ENCODE data around the gene FXR1.
A peak's percentile ranks its signal among the peaks of the same experiment; 100 is the strongest.
"Not testable (repeated sequence)": the region's sequence is repeated elsewhere in the genome, so short reads cannot be mapped to it uniquely, and the experiment has no call there.

The FXR1 gene

DNA sequence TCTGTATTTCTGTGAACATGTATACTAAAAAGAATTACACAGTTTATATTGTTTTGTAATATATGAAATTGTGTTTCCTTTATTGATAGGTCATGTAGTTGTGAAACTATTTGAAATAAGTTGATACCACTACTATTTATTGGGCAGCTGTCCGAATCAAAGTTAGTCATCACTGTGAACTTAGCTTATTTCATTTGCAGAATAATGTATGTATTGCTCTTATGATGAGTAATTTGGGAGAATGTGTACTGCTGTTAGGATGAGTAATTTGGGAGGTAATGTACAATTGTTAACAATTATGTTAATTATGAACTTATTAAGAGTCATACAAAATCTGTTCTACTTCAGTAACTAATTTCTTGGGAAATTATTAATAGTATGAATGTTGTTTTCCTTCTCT is 22.2 kb downstream of the FXR1 start:
- no peak for DNase-seq (ENCODE audit: low read depth)

DNA sequence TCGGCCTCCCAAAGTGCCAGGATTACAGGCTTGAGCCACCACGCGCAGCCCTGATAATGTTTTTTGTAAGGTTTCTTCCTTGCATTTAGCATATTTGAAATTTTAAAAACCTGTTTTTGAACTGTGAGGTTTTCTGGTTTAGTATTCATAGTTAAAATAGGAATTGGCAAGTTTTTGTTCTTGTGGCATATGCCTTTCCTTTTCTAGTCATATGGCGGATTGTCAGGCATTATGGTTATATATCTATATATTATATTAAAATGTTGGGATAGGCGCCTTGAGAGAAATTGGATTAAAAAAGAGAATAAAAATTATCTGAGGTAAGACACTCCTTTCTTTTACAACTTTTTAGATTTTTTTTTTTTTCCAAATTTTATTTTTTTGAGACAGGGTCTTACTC is 28.4 kb downstream of the FXR1 start:
- DNase-seq (ENCODE audit: low read depth) = no peak

DNA sequence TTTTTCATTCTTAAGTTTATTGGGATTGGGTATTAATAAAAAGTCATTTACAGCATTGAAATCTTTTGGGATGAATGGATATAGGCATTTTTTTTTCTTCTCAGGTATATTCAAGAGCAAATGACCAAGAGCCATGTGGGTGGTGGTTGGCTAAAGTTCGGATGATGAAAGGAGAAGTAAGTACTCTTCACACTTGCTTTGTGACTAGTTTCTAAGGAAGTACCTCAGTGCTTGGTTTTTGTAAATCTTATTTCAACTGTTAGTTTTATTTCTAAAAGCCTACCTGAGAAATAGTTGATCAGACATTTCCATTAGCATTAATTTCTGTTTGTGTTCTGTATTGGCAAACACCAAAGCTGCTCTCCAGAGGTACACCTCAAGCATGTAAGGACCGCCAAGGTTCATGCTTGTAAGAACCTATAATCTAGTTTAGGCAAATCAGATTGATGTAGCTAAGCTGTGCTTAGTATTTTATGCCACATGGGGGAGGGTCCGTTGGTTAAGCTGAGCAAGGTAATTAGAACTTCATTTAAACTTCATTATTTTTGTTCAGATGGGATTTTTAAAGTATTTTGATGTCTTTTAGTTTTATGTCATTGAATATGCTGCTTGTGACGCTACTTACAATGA is 35.4 kb downstream of the FXR1 start:
- no peak for DNase-seq (ENCODE audit: low read depth)

DNA sequence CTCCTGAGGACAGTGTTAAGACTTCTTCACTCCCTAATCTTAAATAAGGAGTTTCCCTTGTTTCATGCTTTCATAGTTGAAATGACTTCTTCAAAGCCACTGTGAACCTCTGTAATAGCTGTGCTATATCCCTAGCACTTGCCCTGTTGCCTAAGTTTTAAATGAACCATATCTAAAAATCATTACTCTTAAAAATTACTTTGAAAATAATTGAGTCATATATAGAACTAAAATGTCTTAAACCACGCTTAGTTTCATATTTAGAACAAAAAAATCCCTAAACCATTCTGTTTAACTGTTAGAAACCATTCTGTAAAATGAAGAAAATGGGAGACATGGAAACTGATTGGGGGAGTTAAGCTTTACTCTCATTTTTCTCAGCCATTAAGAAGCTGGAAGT is 47.2 kb downstream of the FXR1 start:
- DNase-seq (ENCODE audit: low read depth) = no peak

DNA sequence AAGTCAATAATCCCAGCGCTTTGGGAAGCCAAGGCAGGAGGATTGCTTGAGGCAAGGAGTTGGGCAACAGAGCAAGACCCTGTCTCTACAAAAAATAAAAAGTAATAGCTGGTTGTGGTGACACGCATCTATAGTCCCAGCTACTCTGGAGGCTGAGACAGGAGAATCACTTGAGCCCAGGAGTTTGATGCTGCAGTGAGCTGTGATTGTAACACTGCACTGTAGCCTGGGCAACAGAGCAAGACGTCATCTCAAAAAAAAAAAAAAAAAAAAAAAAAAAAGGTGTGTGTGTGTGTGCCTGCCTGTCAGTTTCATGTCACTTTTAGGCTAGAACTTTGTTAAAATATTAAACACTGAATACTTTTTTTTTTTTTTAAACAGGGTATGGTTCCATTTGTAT is 48.6 kb downstream of the FXR1 start:
- DNase-seq (ENCODE audit: low read depth) = no peak

DNA sequence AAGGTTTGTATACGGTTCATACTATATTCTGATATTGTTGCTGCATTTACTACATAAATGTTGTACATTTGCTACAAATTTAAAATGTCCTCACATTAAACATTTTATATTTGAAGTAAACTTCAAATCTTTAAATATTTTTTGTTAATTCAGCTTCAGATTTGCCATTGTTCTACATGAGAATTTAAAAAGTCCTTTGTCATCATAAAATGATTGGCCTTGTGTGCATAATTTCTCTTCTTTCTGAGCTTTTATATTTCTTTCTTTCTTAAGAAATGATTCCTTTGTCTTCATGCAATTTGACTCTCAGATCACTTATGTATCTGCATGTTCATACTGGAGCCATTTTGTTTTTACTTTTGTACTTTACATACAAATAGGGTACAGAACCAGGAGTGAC is 49.1 kb downstream of the FXR1 start:
- no peak for DNase-seq (ENCODE audit: low read depth)

DNA sequence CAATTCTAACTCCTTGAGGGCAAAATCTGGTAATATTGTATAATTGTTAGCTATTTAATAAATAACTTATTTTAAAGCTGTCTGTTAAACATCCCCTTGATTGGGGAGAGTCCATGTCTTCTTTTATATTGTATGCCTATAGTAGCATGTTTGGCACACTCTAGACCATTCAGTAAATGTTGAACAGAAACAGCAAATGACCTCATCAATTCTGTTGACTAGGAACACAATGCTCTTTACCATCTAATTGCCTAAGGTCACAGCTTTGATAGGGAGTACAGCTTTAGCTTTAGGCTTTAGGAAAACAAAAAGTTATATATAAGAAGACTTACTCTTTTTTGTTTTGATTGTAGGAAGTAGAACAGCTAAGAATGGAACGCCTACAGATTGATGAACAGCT is 50.1 kb downstream of the FXR1 start:
- DNase-seq (ENCODE audit: low read depth) = no peak

DNA sequence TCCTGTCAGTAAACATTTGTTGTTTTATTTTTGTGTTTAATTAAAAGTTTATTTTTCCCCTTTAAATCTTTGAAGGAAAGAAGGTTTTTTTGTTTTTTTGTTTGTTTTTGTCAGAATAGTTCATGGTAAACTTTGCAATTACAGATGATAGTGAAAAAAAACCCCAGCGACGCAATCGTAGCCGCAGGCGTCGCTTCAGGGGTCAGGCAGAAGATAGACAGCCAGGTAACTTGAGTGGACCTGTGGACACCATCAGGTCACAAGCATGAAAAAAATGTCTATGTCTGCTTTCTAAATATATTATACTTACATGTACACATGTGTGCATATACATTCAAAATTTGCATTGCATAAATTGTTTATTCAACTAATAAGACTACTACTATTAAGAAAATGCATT is 58.5 kb downstream of the FXR1 start:
- DNase-seq (ENCODE audit: low read depth) = no peak

DNA sequence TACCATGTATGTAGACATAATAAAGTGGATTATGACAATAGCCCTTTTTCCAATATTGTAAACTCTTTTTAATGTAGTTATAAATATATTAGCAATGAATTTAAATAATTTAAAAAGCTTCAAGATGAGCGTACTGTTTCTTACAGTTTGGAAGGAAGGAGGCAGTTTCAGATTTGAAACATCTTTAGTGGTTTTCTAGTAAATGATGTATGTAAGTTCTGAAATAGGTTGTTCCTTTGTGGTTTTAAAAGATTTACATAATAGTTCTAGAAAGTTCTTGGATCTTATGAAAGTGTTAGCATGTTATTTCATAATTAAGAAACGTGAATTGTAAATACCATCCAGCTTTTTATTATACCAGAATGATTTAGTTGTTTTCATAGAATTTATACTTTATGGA is 61.1 kb downstream of the FXR1 start:
- DNase-seq (ENCODE audit: low read depth) = no peak

DNA sequence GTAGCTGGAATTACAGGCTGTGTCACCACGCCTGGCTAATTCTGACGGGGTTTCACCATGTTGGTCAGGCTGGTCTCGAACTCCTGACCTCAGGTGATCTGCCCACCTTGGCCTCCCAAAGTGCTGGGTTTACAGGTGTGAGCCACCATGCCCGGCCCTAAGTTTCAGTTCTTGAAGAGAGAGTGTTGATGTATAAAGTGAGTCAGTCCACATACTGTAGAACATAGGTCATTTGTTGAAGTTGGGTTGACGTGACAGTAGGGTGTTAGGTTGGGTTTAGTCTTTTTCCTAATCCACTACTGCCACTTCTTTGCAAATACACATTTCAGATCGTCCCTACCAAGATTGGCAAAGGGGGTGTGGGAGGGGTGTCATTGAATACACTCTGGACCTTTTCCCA is 61.8 kb downstream of the FXR1 start:
- DNase-seq (ENCODE audit: low read depth) = no peak

DNA sequence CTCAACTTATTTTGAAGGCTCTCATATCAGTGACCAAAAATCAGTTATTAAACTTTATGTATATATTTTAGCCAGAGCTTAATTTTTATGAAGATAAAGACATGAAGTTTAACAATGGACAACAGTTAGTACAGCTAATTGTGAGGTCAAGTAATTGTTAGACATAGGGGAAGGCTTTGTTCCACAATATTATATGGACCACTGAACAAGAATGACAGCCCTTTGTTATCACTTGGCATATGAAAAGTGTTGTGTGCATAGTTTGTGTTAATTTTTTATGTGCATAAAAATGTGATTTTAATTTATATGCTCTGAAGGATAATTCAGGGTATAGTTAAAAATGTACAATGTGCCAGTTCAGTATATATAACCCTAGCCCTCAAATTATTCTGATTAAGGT is 65.0 kb downstream of the FXR1 start:
- DNase-seq (ENCODE audit: low read depth) = no peak

DNA sequence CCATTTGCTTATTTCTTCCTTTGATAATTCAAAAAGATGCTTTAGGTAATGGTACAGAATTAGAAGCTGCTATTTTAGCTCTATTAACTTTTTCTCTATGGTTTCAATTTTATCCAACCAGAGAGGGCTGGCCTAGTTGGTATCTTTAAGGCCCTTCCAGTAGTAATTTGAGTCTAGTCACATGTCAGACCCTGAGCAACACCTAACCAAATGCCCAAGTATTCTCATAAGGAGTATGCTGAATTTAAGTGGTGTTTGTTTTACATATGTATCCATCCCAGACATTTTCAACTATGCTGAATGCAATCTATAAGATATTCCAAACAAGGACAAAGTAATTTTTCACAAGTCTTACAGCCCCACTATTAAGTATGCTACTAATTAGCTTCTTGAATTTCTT is 67.5 kb downstream of the FXR1 start:
- no peak for DNase-seq (ENCODE audit: low read depth)

DNA sequence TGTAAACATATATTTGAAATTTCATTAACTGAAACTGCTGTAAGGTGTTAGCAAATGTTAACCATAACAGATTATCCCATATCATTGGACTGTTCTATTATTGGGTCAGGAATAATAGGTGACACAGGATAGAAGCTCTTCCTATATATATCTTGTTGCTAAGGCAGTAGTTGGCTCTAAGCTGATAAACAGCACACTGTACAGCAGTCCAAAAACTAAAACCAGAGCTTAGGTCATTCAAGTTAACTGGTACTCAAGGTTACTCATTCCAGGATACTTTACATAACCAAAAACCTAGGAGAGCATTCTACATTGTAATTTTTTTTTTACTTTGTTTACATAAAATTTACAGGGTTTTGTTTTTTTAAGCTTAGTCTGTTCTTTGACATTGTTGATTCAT is 68.1 kb downstream of the FXR1 start:
- no peak for DNase-seq (ENCODE audit: low read depth)

DNA sequence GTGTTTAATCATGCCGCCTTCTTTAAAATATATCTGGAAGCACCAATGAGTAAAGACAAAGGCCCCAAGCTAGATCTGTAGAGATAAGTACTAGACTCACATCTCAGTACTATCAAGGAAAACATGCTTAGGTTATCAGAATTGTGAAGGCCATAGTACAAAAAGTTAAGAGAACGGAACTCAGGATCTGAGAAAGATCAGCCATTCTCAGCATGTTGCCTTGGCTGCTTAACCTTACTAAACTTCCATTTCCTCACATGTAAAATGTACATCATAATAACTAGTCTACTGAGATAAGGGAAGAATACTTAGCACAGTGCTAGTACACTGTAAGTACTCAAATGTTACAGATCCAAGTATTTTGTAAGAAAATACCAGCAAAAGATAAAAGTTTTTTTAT is 69.4 kb downstream of the FXR1 start:
- no peak for DNase-seq (ENCODE audit: low read depth)

DNA sequence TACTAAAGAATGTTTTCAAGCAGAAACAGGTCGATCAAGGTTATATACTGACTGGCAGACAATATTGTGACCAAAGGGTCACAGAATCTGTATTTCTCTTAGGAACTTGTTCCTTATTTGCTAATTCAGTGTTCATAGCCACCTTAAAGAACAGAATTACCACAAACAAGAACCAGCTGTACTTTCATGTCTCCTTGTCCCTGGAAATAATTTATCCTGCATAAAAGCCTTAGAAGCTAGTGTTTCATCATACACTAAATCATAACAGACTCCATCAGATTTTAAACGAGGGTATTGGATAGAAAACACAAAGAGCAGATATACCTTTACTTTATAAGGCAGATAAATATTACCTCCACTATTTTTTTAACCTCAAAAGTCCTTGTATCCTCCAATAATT is 70.7 kb downstream of the FXR1 start:
- no peak for DNase-seq (ENCODE audit: low read depth)

DNA sequence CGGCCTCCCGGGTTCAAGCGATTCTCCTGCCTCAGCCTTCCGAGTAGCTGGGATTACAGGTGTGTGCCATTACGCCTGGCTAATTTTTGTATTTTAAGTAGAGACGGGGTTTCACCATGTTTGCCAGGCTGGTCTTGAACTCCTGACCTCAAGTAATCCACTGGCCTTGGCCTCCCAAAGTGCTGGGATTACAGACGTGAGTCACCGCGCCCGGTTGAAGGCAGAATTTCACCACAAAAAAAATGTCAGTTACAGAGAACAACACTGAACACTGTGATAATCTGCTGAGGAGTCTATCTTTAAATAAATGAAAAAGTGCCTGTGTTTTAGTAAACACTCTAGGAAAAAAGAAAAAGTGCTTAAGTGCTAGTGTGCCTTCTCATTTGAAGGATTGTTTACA is 73.9 kb downstream of the FXR1 start:
- DNase-seq (ENCODE audit: low read depth) = not testable (repeated sequence)

DNA sequence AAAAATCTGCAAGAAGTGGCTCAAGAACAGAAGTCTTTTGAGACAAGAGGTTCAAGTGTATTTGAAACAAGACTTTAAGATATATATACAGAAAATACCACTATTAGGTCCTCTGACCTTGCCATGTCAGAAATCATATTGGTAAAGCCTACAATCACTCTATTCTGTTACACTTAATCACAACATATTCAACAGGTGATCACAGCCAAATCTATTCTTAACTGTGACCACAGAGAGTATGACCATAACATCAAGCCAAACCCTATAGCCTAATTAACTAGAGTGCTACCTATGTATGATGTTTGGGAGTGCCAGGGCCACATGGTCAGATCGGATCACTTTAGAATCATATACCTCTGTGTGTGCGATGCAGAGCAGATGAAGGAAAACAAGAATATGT is 74.9 kb downstream of the FXR1 start:
- DNase-seq (ENCODE audit: low read depth) = no peak

DNA sequence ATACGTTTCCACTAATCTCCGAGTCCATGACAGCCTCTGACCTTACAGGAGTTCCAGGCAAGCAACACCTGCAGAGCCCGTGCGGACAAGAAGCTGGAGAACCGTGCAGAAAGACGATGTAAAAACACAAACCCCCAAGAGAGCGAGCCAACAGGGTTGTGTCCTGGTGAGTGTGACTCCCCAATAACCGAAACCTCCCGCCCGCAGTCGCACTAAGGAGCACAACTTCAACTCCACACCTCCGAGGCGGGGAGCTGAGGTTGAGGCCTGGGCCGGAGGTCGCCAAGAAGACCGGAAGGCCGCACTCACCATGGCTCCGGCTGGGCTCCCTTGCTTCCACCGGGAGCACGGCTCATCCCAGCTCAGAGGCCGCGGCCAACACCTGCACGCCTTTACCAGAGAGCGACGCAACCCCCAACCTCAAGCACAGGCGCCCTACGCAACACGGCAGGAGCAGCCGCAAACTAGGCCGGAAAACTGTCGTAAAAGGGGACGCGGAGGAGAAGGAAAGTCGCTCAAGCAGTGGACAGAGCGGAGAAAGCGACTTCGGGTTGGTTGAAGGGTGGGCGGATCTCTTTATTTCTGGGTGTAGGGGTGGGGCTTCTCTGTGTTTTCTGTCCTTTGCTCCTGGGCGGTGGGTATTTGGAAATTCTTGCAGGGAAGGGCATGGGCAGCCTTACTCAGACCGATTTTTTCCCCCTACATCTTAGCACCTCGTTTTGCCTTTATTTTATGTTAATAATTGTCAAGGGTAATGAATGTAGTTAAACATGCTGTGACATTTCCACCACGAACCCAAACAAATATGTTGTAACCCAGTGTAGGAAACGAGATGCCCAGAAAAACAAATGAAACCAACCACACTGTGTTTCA is 77.1 kb downstream of the FXR1 start, which contains the start of gene DNAJC19:
TSS of gene DNAJC19 (minus strand) at position 446 of the 873 bp plus-strand sequence. CDS start at position 312, 134 bp downstream.
- peak; percentile 81 for DNase-seq (ENCODE audit: low read depth)

DNA sequence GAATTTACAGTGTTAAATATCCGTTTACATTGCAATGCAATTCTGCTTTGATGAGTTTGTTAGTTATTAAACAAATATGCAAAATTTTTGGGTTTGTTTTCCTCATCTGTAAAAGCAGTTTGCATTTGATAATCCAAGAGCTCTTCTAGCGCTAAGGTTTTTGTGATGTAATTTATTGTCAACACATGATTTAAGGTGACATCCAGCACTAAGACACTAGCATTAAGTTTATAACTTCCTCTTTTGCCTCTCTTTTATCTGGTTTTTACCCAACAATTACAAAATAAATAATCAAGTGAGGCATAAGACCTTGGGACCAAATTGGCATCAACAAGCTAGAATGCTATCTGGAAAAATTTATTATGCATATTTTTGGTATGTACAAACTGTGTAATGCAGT is 78.0 kb downstream of the FXR1 start:
- no peak for DNase-seq (ENCODE audit: low read depth)

DNA sequence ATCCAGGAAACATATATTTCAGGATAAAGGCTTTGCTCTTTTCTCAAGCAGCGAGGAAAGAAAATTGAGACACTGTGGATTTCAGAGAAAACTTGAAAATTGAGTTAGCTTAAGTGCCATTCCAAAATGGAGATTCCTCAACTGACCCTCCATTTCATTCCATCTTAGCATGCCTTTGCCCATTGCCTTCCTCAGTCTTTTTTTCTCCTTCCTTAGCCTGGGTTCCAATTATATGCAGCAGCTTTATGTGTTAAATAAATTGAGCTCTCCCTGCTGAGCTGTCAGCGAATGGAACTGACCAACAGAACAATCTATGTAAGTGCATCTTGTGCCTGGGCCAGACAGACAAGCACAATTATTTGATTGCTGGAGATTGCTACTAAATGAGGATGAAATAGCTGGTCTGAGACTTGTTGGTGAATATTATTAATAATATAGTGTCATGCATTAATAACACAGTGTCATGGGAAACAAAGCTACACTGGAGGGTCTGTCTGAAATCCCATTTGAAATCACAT is 84.0 kb downstream of the FXR1 start:
- no peak for DNase-seq (ENCODE audit: low read depth)

DNA sequence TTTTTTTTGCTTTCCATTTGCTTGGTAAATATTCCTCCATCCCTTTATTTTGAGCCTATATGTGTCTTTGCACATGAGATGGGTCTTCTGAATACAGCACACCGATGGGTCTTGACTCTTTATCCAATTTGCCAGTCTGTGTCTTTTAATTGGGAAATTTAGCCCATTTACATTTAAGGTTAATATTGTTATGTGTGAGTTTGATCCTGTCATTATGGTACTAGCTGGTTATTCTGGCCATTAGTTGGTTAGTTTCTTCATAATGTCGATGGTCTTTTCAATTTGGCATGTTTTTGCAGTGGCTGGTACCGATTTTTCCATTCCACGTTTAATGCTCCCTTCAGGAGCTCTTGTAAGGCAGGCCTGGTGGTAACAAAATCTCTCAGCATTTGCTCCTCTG is 89.9 kb downstream of the FXR1 start:
- DNase-seq (ENCODE audit: low read depth) = not testable (repeated sequence)

DNA sequence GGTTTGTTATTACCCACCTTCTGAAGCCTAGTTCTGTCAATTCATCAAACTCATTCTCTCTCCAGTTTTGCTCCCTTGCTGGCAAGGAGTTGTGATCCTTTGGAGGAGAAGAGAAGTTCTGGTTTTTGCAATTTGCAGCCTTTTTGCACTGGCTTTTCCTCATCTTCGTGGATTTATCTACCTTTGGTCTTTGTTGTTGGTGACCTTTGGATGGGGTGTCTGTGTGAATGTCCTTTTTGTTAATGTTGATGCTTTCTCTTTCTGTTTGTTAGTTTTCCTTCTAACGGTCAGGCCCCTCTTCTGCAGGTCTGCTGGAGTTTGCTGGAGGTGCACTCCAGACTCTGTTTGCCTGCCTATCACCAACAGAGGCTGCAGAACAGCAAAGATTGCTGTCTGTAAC is 91.0 kb downstream of the FXR1 start:
- DNase-seq (ENCODE audit: low read depth) = not testable (repeated sequence)

DNA sequence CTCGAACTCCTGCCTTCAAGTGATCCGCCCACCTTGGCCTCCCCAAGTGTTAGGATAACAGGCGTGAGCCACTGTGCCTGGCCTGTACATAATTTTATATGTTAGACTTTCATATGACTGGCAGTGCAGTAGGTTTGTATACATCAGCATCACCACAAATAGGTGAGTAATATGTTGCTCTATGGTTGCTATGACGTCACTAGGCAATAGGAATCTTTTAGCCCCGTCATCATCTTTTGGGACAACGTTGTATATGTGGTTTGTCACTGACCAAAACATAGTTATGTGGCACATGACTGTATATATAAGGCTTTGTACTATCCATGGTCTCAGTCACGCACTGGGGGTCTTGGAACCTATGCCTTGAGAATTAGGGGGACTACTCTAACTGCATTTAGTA is 94.1 kb downstream of the FXR1 start:
- DNase-seq (ENCODE audit: low read depth) = no peak

DNA sequence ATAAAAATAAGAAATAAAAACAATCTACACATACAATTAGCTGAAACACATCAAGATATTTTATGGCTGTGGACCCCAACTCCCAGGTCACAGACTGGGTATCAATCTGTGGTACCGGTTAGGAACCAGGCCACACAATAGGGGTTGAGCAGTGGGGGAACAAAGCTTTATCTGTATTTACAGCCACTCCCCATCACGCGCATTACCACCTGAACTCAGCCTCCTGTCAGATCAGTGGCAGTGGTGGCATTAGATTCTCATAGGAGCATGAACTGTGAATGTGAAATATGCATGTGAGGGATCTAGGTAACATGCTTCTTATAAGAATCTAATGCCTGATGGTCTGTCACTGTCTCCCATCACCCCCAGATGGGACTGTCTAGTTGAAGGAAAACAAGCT is 94.8 kb downstream of the FXR1 start:
- DNase-seq (ENCODE audit: low read depth) = no peak
